22Rv1 (cell line): ENCODE measurements around the gene DVL2.

Experiments used
- H3K27ac ChIP-seq: fragments of 450-650 bp; 2 replicates; pipeline ENCODE4 v1.5.1; 2017
- CTCF ChIP-seq: fragments of 450-650 bp; IDR thresholded peaks from 2 replicates; pipeline ENCODE4 v1.5.1; 2017; ENCODE audit warnings: mild to moderate bottlenecking
- ZFX ChIP-seq: fragments of 450-650 bp; IDR thresholded peaks from 2 replicates; pipeline ENCODE4 v1.6.1; 2017; ENCODE audit warnings: antibody characterized with exemption, borderline replicate concordance

DVL2 gene

GRCh38 chr17:7196651-7197401, 37.5 kb downstream of the DVL2 start:
- no peak overlapping the region for H3K27ac ChIP-seq
- TF ChIP-seq ZFX (no peak), CTCF (no peak)

- TF ChIP-seq ZFX (no peak), CTCF (no peak)
- H3K27ac ChIP-seq: no peak overlapping the region
These were observed 38.3 kb downstream of the DVL2 start for GRCh38 chr17:7195971-7196370.

- TF ChIP-seq ZFX (no peak), CTCF (no peak)
- no peak overlapping the region for H3K27ac ChIP-seq
These were observed 41.9 kb downstream of the DVL2 start for GRCh38 chr17:7192271-7192937.

- TF ChIP-seq ZFX (no peak), CTCF (no peak)
- no peak overlapping the region for H3K27ac ChIP-seq
These were observed 42.6 kb downstream of the DVL2 start for GRCh38 chr17:7191571-7192270.

GRCh38 chr17:7191069-7191468, 43.2 kb downstream of the DVL2 start:
- no peak overlapping the region for H3K27ac ChIP-seq
- TF ChIP-seq ZFX: no peak
- TF ChIP-seq CTCF: no peak

GRCh38 chr17:7190276-7190917, 43.9 kb downstream of the DVL2 start:
- H3K27ac ChIP-seq: no peak overlapping the region
- TF ChIP-seq CTCF (no peak), ZFX (no peak)
